Stimulated activated effector memory CD8-positive, alpha-beta T cell treated with anti-CD3 and anti-CD28 coated beads, Interleukin-12 subunit alpha, Interleukin-12 subunit beta, amount 100 ng/mL, for 72 hours (primary cell): ENCODE measurements around the gene MTHFD1.

Source experiments
- ATAC-seq: fragments of 150-1000 bp; cut with Tn5 transposase; 2 replicates; pipeline ENCODE4 v1.10.0; 2021
- DNase-seq, 2 donors: peaks; one replicate each; pipeline ENCODE4 v3.0.0; 2021 to 2022; ENCODE audit warnings: low spot score in 2 of 2
- H3K27ac Mint-ChIP-seq: one replicate; pipeline ENCODE4 v1.8.0; 2022; ENCODE audit warnings: mild to moderate bottlenecking, mixed read lengths
- H3K36me3 Mint-ChIP-seq: one replicate; pipeline ENCODE4 v1.8.0; 2022; ENCODE audit warnings: mild to moderate bottlenecking, mixed read lengths
- H3K4me1 Mint-ChIP-seq: one replicate; pipeline ENCODE4 v1.8.0; 2022; ENCODE audit warnings: mixed read lengths
- H3K4me3 Mint-ChIP-seq: one replicate; pipeline ENCODE4 v1.8.0; 2022; ENCODE audit warnings: mild to moderate bottlenecking, mixed read lengths
- H3K9me3 Mint-ChIP-seq: one replicate; pipeline ENCODE4 v1.8.0; 2022; ENCODE audit warnings: mixed read lengths

Gene MTHFD1

GRCh38 chr14:64506721-64507120, 118.6 kb downstream of the MTHFD1 start:
- H3K4me3 Mint-ChIP-seq: peak overlapping the region; percentile 87
- H3K9me3 Mint-ChIP-seq: no peaks in the 10 kb centered on the region
- peaks cover 90% of the 10 kb centered on the region for H3K36me3 Mint-ChIP-seq
- peaks cover 46% of the 10 kb centered on the region for H3K4me1 Mint-ChIP-seq
- DNase-seq: no peak
- H3K27ac Mint-ChIP-seq: peak overlapping the region; percentile 100
- no peak for ATAC-seq

GRCh38 chr14:64507376-64508156, 119.4 kb downstream of the MTHFD1 start:
- no peaks in the 10 kb centered on the region for H3K9me3 Mint-ChIP-seq
- DNase-seq (no peak), ATAC-seq (no peak)
- H3K27ac Mint-ChIP-seq: peak overlapping the region; percentile 100
- H3K4me3 Mint-ChIP-seq: peak overlapping the region; percentile 87
- H3K36me3 Mint-ChIP-seq: peaks cover 90% of the 10 kb centered on the region
- peaks cover 44% of the 10 kb centered on the region for H3K4me1 Mint-ChIP-seq

- DNase-seq (no peak), ATAC-seq (no peak)
- peak overlapping the region; percentile 87 for H3K4me3 Mint-ChIP-seq
- H3K9me3 Mint-ChIP-seq: no peaks in the 10 kb centered on the region
- H3K27ac Mint-ChIP-seq: peak overlapping the region; percentile 100
- peaks cover 46% of the 10 kb centered on the region for H3K4me1 Mint-ChIP-seq
- peaks cover 89% of the 10 kb centered on the region for H3K36me3 Mint-ChIP-seq
Measured at GRCh38 chr14:64508215-64508776, 120.1 kb downstream of the MTHFD1 start.

GRCh38 chr14:64509036-64509435, 120.9 kb downstream of the MTHFD1 start:
- no peak for DNase-seq
- H3K27ac Mint-ChIP-seq: peak overlapping the region; percentile 11
- H3K9me3 Mint-ChIP-seq: no peaks in the 10 kb centered on the region
- H3K4me1 Mint-ChIP-seq: peaks cover 53% of the 10 kb centered on the region
- peak overlapping the region; percentile 87 for H3K4me3 Mint-ChIP-seq
- H3K36me3 Mint-ChIP-seq: peaks cover 89% of the 10 kb centered on the region
- ATAC-seq: no peak
